GM18519 (cell line): ENCODE data around the gene SLC9A3.

ENCODE experiments used
- ATAC-seq: cut with Tn5 transposase; IDR thresholded peaks from one replicate; pipeline ENCODE4 v1.9.1; 2021; ENCODE audit warnings: mild to moderate bottlenecking, moderate library complexity; ENCODE audit not compliant: unreplicated experiment, low FRiP score

SLC9A3 gene

DNA sequence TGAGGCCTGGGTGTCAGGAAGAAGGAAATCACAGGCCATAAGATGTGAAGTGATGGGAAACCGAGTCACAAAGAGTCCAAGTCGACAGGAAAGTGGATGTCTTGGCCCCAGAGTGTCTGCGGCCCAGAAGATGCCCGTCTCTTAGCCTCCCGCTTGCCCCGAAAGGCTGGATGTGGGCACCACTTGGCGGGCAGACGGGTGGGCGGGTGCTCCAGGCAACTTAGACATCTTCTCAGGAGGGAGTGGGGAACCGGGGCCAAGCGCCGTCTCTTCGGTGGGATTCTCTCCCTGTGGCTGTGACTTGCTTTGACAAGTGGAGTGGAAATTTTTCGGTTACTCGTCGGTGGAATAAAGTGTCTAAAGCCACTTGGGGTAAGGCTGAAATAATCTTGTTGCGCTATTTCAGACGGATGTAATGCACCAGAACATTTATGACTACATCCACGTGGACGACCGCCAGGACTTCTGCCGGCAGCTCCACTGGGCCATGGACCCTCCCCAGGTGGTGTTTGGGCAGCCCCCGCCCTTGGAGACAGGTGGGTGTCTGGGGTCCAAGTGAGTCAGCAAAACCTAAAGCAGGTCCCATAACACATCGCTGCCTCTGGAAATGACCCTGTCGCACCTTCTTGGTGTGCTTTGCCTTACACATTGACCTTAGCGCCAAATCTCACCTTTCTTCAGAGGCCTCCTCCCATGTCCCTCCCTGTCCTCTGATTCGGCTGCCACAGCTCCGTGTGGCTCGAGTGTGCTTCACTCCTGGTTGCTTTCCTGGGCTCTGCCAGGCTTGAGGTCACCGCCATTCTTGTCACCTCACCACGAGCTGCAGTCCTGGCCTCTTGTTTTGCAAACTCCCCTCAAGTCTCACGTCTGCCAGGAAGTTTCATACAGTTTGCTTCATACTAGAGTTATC, 101.7 kb downstream of the SLC9A3 start:
- ATAC-seq: no peak

GRCh38 chr5:421901-422300, 102.3 kb downstream of the SLC9A3 start:
- no peak for ATAC-seq

GRCh38 chr5:421287-421880, 102.9 kb downstream of the SLC9A3 start:
- ATAC-seq: no peak

DNA sequence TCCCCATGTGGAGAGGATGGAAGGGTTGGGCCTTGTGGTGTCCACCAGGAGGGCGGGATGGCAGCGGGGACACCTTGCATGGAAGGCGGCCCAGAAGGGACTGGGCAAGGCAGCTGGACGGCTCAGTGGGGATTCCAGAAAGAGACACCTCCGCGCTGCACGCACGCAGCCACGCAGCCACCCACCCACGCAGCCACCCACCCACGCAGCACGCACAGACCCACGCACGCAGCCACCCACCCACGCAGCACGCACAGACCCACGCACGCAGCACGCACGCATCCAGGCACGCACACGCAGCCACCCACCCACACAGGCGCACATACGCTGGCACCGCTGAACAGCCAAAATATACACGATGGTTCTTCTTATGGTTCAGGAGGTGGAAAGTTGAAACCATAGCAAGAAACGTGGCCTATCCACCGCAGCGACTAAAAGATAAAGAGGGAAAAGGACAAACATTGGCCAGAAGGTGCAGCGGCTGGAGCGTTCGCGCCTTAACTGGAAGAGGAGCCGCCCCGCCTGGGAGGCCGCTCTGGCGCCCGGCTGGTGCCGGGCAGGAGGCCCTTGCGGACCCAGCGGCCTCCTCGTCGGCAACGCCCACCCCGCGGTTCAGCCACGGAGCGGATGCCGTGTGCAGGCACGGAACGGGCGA, 103.5 kb downstream of the SLC9A3 start:
- ATAC-seq: no peak
